GM12878 (cell line): ENCODE data around the gene CCDC88C. TPM values are rescaled to one million over a fixed set of nuclear protein-coding genes. Genes with fewer than 3 reads are reported as not detected.

Experiments used
- CEBPB ChIP-seq, 2 experiments: fragments of 150-350 bp in 1 of 2; IDR thresholded peaks; 2 replicates each; pipeline ENCODE4 v1.6.1; 2012 to 2014; ENCODE audit warnings: low read depth in 2 of 2, low read length in 2 of 2, borderline replicate concordance in 1 of 2, inconsistent platforms in 1 of 2
- CREB1 ChIP-seq: IDR thresholded peaks from 2 replicates; pipeline ENCODE4 v1.6.1; 2012; ENCODE audit warnings: low read depth, mild to moderate bottlenecking, inconsistent platforms
- EED ChIP-seq: sonication (generic); IDR thresholded peaks from 2 replicates; pipeline ENCODE4 v1.6.1; 2016; ENCODE audit warnings: antibody characterized with exemption, low read depth
- EZH2 ChIP-seq: IDR thresholded peaks from 2 replicates; pipeline ENCODE4 v1.6.1; 2012; ENCODE audit warnings: low read depth, mild to moderate bottlenecking, control low read depth, inconsistent platforms, low read length, borderline replicate concordance; ENCODE audit not compliant: control insufficient read depth
- GATAD2B ChIP-seq: fragments of 450-650 bp; conservative IDR thresholded peaks from 2 replicates; pipeline ENCODE4 v1.6.1; 2017; ENCODE audit warnings: low read depth, mild to moderate bottlenecking, moderate library complexity
- JUNB ChIP-seq: IDR thresholded peaks from 2 replicates; pipeline ENCODE4 v1.6.1; 2016; ENCODE audit warnings: antibody characterized with exemption, mild to moderate bottlenecking
- MEF2B ChIP-seq: fragments of 450-650 bp; IDR thresholded peaks from 2 replicates; pipeline ENCODE4 v1.6.1; 2018; ENCODE audit warnings: mild to moderate bottlenecking, moderate library complexity; ENCODE audit not compliant: partially characterized antibody, poor library complexity, severe bottlenecking
- MTA3 ChIP-seq: IDR thresholded peaks from 2 replicates; pipeline ENCODE4 v1.6.1; 2012; ENCODE audit warnings: low read length, inconsistent platforms, borderline replicate concordance
- NFXL1 ChIP-seq: fragments of 450-650 bp; IDR thresholded peaks from 2 replicates; pipeline ENCODE4 v1.6.1; 2017; ENCODE audit warnings: antibody characterized with exemption, mild to moderate bottlenecking, borderline replicate concordance
- NR2C1 ChIP-seq: fragments of 450-650 bp; IDR thresholded peaks from 2 replicates; pipeline ENCODE4 v1.6.1; 2017; ENCODE audit warnings: antibody characterized with exemption, mild to moderate bottlenecking, moderate library complexity
- PAX8 ChIP-seq: fragments of 450-650 bp; IDR thresholded peaks from 2 replicates; pipeline ENCODE4 v1.6.1; 2017; ENCODE audit warnings: mild to moderate bottlenecking, moderate library complexity
- POU2F2 ChIP-seq: IDR thresholded peaks from 3 replicates; pipeline ENCODE4 v1.6.1; 2011; ENCODE audit warnings: low read depth, mild to moderate bottlenecking, low read length, borderline replicate concordance
- RAD51 ChIP-seq: fragments of 450-650 bp; IDR thresholded peaks from 2 replicates; pipeline ENCODE4 v1.6.1; 2016; ENCODE audit warnings: moderate library complexity, mild to moderate bottlenecking, inconsistent platforms
- RFX5 ChIP-seq: IDR thresholded peaks from 2 replicates; pipeline ENCODE4 v1.6.1; 2011; ENCODE audit warnings: low read depth, low read length, improper control_type of control experiment
- SUZ12 ChIP-seq: fragments of 200-600 bp; sonication (generic); IDR thresholded peaks from one replicate; pipeline ENCODE4 v1.6.1; 2018; ENCODE audit warnings: antibody characterized with exemption, mild to moderate bottlenecking; ENCODE audit not compliant: unreplicated experiment
- TARDBP ChIP-seq: IDR thresholded peaks from 2 replicates; pipeline ENCODE4 v1.6.1; 2016; ENCODE audit warnings: borderline replicate concordance
- polyA plus RNA-seq, 11 experiments: library from polyadenylated mRNA; depleted of rRNA in 4 of 11; unstranded in 6 of 11; stranded (reverse) in 5 of 11; fragments of >200 nt; fragmentation: Nextera tagmentation in 4 of 11; fragmentation: Illumina TruSeq in 1 of 11; extraction: Ambion mirVana in 4 of 11; extraction: Trizol in 1 of 11; gene quantifications; 1 replicate in 1 of 11; 2 replicates in 10 of 11; pipeline versions ENCODE4 v1.2.1 to v1.2.3, GENCODE V29; 2011 to 2016; ENCODE audit warnings: inconsistent platforms in 2 of 11, missing spikeins in 2 of 11, low read depth in 1 of 11
- total RNA-seq, 4 experiments: library from RNA; depleted of rRNA in 3 of 4; stranded (reverse); fragments of >200 nt in 3 of 4; fragmentation: Illumina TruSeq in 1 of 4; extraction: Trizol in 1 of 4; gene quantifications; 2 replicates each; pipeline versions ENCODE4 v1.2.1 to v1.2.3, GENCODE V29; 2013 to 2021
- TF ChIP-seq, protein P1 (sequence below): IDR thresholded peaks from 2 replicates; pipeline ENCODE4 v1.6.1; 2011; ENCODE audit warnings: low read depth, low read length, improper control_type of control experiment, borderline replicate concordance
- TF ChIP-seq, protein P2 (sequence below): fragments of 450-650 bp; IDR thresholded peaks from 2 replicates; pipeline ENCODE4 v1.6.1; 2017; ENCODE audit warnings: antibody characterized with exemption, mild to moderate bottlenecking, moderate library complexity
- TF ChIP-seq, protein P3 (sequence below): fragments of 450-650 bp; conservative IDR thresholded peaks from 2 replicates; pipeline ENCODE4 v1.6.1; 2017; ENCODE audit warnings: mild to moderate bottlenecking, moderate library complexity
- TF ChIP-seq, protein P4 (sequence below): fragments of 450-650 bp; IDR thresholded peaks from 2 replicates; pipeline ENCODE4 v1.6.1; 2018; ENCODE audit warnings: mild to moderate bottlenecking, low read depth, moderate library complexity; ENCODE audit not compliant: partially characterized antibody

The CCDC88C gene
- total and polyA plus RNA-seq, 10 of the 15 experiments (the other 5 are each of a cell fraction or from before 2014, with no cell fraction given) = 4.0 to 79.6 (median 36.6) TPM

DNA sequence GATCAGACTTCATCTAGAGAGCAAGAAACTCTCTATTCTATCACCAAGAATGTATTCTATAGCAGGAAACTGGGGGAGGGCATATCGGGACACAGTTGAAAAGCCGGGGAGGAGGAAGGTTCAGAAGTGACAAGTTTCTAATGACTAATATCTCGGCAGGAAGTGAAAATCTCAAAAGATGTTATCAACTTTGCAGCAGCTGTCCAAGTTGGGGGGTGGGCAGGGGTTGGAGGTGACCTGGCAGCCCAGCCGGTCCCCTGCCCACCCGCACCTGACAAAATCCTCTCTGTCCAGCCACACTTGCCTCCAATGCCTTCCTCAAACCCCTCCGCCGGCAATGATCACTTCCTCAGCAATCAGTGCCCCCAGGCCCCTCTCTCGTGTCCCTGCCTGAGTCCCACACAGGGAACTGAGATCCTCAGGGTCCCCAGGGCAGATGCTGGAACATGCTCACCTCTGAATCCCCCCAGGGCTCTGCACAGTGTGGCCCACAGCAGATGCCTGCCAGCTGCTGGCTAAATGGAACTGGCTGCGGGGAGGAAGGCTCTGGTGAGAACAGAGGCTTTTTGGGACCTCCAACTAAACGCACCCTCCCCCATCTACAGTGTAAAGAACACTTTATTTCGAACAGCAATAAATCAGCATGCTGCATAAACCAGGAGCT lies 43.9 kb downstream of the CCDC88C start (continued):
- TF ChIP-seq, protein P1, sequence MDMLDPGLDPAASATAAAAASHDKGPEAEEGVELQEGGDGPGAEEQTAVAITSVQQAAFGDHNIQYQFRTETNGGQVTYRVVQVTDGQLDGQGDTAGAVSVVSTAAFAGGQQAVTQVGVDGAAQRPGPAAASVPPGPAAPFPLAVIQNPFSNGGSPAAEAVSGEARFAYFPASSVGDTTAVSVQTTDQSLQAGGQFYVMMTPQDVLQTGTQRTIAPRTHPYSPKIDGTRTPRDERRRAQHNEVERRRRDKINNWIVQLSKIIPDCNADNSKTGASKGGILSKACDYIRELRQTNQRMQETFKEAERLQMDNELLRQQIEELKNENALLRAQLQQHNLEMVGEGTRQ = no peak
- TF ChIP-seq MEF2B (peak; percentile 85), POU2F2 (peak; percentile 47; the same call in 1 of the 3 replicates), SUZ12 (no peak), RAD51 (no peak), NR2C1 (peak; percentile 30), NFXL1 (no peak), EED (peak; percentile 75), RFX5 (no peak), EZH2 (no peak), MTA3 (no peak), JUNB (peak; percentile 93), CREB1 (no peak), GATAD2B (peak; percentile 96; the same call in 1 of the 2 replicates), TARDBP (peak; percentile 72; the same call in 1 of the 2 replicates), PAX8 (no peak), CEBPB (IDR thresholded peaks at IDR 0.05; ENCODE audit: borderline replicate concordance in 1 of 2, low read depth in 2 of 2, low read length in 2 of 2) (no peak)
- TF ChIP-seq, protein P2, sequence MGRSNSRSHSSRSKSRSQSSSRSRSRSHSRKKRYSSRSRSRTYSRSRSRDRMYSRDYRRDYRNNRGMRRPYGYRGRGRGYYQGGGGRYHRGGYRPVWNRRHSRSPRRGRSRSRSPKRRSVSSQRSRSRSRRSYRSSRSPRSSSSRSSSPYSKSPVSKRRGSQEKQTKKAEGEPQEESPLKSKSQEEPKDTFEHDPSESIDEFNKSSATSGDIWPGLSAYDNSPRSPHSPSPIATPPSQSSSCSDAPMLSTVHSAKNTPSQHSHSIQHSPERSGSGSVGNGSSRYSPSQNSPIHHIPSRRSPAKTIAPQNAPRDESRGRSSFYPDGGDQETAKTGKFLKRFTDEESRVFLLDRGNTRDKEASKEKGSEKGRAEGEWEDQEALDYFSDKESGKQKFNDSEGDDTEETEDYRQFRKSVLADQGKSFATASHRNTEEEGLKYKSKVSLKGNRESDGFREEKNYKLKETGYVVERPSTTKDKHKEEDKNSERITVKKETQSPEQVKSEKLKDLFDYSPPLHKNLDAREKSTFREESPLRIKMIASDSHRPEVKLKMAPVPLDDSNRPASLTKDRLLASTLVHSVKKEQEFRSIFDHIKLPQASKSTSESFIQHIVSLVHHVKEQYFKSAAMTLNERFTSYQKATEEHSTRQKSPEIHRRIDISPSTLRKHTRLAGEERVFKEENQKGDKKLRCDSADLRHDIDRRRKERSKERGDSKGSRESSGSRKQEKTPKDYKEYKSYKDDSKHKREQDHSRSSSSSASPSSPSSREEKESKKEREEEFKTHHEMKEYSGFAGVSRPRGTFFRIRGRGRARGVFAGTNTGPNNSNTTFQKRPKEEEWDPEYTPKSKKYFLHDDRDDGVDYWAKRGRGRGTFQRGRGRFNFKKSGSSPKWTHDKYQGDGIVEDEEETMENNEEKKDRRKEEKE = no peak
- TF ChIP-seq, protein P3, sequence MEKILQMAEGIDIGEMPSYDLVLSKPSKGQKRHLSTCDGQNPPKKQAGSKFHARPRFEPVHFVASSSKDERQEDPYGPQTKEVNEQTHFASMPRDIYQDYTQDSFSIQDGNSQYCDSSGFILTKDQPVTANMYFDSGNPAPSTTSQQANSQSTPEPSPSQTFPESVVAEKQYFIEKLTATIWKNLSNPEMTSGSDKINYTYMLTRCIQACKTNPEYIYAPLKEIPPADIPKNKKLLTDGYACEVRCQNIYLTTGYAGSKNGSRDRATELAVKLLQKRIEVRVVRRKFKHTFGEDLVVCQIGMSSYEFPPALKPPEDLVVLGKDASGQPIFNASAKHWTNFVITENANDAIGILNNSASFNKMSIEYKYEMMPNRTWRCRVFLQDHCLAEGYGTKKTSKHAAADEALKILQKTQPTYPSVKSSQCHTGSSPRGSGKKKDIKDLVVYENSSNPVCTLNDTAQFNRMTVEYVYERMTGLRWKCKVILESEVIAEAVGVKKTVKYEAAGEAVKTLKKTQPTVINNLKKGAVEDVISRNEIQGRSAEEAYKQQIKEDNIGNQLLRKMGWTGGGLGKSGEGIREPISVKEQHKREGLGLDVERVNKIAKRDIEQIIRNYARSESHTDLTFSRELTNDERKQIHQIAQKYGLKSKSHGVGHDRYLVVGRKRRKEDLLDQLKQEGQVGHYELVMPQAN = 0 out of 2 replicates have a peak, but pooled peaks have one; percentile 18
- TF ChIP-seq, protein P4, sequence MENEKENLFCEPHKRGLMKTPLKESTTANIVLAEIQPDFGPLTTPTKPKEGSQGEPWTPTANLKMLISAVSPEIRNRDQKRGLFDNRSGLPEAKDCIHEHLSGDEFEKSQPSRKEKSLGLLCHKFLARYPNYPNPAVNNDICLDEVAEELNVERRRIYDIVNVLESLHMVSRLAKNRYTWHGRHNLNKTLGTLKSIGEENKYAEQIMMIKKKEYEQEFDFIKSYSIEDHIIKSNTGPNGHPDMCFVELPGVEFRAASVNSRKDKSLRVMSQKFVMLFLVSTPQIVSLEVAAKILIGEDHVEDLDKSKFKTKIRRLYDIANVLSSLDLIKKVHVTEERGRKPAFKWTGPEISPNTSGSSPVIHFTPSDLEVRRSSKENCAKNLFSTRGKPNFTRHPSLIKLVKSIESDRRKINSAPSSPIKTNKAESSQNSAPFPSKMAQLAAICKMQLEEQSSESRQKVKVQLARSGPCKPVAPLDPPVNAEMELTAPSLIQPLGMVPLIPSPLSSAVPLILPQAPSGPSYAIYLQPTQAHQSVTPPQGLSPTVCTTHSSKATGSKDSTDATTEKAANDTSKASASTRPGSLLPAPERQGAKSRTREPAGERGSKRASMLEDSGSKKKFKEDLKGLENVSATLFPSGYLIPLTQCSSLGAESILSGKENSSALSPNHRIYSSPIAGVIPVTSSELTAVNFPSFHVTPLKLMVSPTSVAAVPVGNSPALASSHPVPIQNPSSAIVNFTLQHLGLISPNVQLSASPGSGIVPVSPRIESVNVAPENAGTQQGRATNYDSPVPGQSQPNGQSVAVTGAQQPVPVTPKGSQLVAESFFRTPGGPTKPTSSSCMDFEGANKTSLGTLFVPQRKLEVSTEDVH = no peak
